SK-N-SH (cell line): Measurements from ENCODE around the gene TBL3. TPM values are rescaled to one million over a fixed set of nuclear protein-coding genes. Genes with fewer than 3 reads are reported as not detected.

ENCODE experiments used
- CTCF ChIA-PET: fragments of 300-600, 350-600 bp; formaldehyde crosslinking; extraction: SDS; loops from one replicate; lab custom pipeline; 2021; lab: Yijun Ruan, JAX
- POLR2A ChIA-PET: fragments of 350-600 bp; sonication (Branson Sonifier 250); formaldehyde crosslinking; extraction: SDS; loops from one replicate; lab custom pipeline; 2020; ENCODE audit warnings: antibody characterized with exemption, inconsistent platforms; lab: Yijun Ruan, JAX
- DNase-seq: peaks from one replicate; pipeline ENCODE4 v3.0.0; 2012
- H2AFZ ChIP-seq: fragments of 200-600 bp; sonication (generic); 2 replicates; pipeline ENCODE4 v1.8.1; 2016; ENCODE audit warnings: antibody characterized with exemption, mild to moderate bottlenecking, low read depth
- H3F3A ChIP-seq: fragments of 200-600 bp; sonication (generic); replicated peaks from 2 replicates; pipeline ENCODE3; 2016; ENCODE audit warnings: antibody characterized with exemption, mild to moderate bottlenecking; ENCODE audit not compliant: insufficient read depth
- H3K27ac ChIP-seq, 2 experiments: fragments of 200-500 bp in 1 of 2; fragments of 200-600 bp in 1 of 2; sonication (Bioruptor generic) in 1 of 2; sonication (generic), shearing (Covaris generic) in 1 of 2; 2 replicates each; pipeline versions ENCODE4 v1.5.1 to v1.6.1; 2014 to 2016; ENCODE audit warnings: low read depth in 2 of 2, inconsistent platforms in 1 of 2, low read length in 1 of 2, mild to moderate bottlenecking in 1 of 2, mixed read lengths in 1 of 2
- H3K27me3 ChIP-seq: fragments of 200-600 bp; sonication (generic), shearing (Covaris generic); 2 replicates; pipeline ENCODE4 v1.6.1; 2016; ENCODE audit warnings: mixed run types; ENCODE audit not compliant: insufficient read depth
- H3K36me3 ChIP-seq, 2 experiments: fragments of 200-500 bp in 1 of 2; fragments of 200-600 bp in 1 of 2; sonication (Bioruptor generic) in 1 of 2; sonication (generic) in 1 of 2; replicated peaks in 1 of 2; 2 replicates each; pipeline versions ENCODE3 to v1.5.1; 2014 to 2016; ENCODE audit warnings: low read length in 1 of 2, mild to moderate bottlenecking in 1 of 2; ENCODE audit not compliant: insufficient read depth in 2 of 2, control insufficient read depth in 1 of 2
- H3K4me1 ChIP-seq, 2 experiments: fragments of 200-500 bp in 1 of 2; fragments of 200-600 bp in 1 of 2; sonication (Bioruptor generic) in 1 of 2; sonication (generic), shearing (Covaris generic) in 1 of 2; 2 replicates each; pipeline versions ENCODE4 v1.5.1 to v1.6.1; 2014 to 2016; ENCODE audit warnings: low read depth in 1 of 2, low read length in 1 of 2, mixed run types in 1 of 2; ENCODE audit not compliant: insufficient read depth in 2 of 2, control insufficient read depth in 1 of 2
- H3K4me2 ChIP-seq: fragments of 200-600 bp; sonication (generic), shearing (Covaris generic); 2 replicates; pipeline ENCODE4 v1.6.1; 2017; ENCODE audit warnings: mixed run types
- H3K4me3 ChIP-seq, 2 experiments: fragments of 200-500 bp in 1 of 2; fragments of 200-600 bp in 1 of 2; sonication (Bioruptor generic) in 1 of 2; sonication (generic), shearing (Covaris generic) in 1 of 2; 2 replicates each; pipeline versions ENCODE4 v1.5.1 to v1.8.1; 2014 to 2016; ENCODE audit warnings: low read depth in 2 of 2, inconsistent platforms in 1 of 2, low read length in 1 of 2, mild to moderate bottlenecking in 1 of 2, mixed read lengths in 1 of 2, moderate library complexity in 1 of 2
- H3K79me2 ChIP-seq: fragments of 200-600 bp; sonication (generic); 2 replicates; pipeline ENCODE4 v1.8.1; 2017; ENCODE audit warnings: mild to moderate bottlenecking; ENCODE audit not compliant: insufficient read depth
- H3K9ac ChIP-seq: fragments of 200-600 bp; sonication (generic); 2 replicates; pipeline ENCODE4 v1.6.1; 2017; ENCODE audit warnings: mixed run types
- H3K9me2 ChIP-seq: fragments of 200-600 bp; sonication (generic); 2 replicates; pipeline ENCODE4 v1.6.1; 2017; ENCODE audit warnings: mixed run types
- H3K9me3 ChIP-seq: fragments of 200-600 bp; sonication (generic); 2 replicates; pipeline ENCODE4 v1.6.1; 2017; ENCODE audit warnings: mixed run types, mild to moderate bottlenecking, moderate library complexity
- H4K20me1 ChIP-seq: fragments of 200-600 bp; sonication (generic); 2 replicates; pipeline ENCODE4 v1.6.1; 2017; ENCODE audit warnings: mild to moderate bottlenecking, mixed run types; ENCODE audit not compliant: insufficient read depth
- CHD2 ChIP-seq: fragments of 150-350 bp; IDR thresholded peaks from 2 replicates; pipeline ENCODE4 v1.6.1; 2018; ENCODE audit warnings: low read length; ENCODE audit not compliant: partially characterized antibody
- CTCF ChIP-seq: fragments of 200-600 bp; sonication (generic); IDR thresholded peaks from 2 replicates; pipeline ENCODE4 v1.6.1; 2017; ENCODE audit warnings: antibody characterized with exemption, mild to moderate bottlenecking, moderate library complexity
- ELF1 ChIP-seq: IDR thresholded peaks from 2 replicates; pipeline ENCODE4 v1.4.0; 2012
- EZH2phosphoT487 ChIP-seq: fragments of 200-600 bp; sonication (generic); IDR thresholded peaks from 2 replicates; pipeline ENCODE4 v1.6.1; 2017; ENCODE audit warnings: low read depth, mixed run types, mild to moderate bottlenecking, antibody characterized with exemption, moderate library complexity, borderline replicate concordance
- FOXJ3 ChIP-seq: sonication (generic); formaldehyde crosslinking; IDR thresholded peaks from 2 replicates; pipeline ENCODE4 v1.5.1; 2020; ENCODE audit warnings: mild to moderate bottlenecking, missing genetic modification reagents
- FOXM1 ChIP-seq: IDR thresholded peaks from 2 replicates; pipeline ENCODE4 v1.4.0; 2012; ENCODE audit warnings: low read depth, mild to moderate bottlenecking
- IRF3 ChIP-seq: fragments of 150-350 bp; IDR thresholded peaks from 2 replicates; pipeline ENCODE4 v1.6.1; 2016; ENCODE audit warnings: mild to moderate bottlenecking, low read depth, low read length
- PBX3 ChIP-seq: IDR thresholded peaks from 2 replicates; pipeline ENCODE4; 2012
- RCOR1 ChIP-seq: fragments of 150-350 bp; IDR thresholded peaks from 2 replicates; pipeline ENCODE4 v1.6.1; 2017; ENCODE audit warnings: antibody characterized with exemption, low read length
- RXRA ChIP-seq: IDR thresholded peaks from 2 replicates; pipeline ENCODE4 v1.4.0; 2012; ENCODE audit warnings: low read depth, mild to moderate bottlenecking, borderline replicate concordance
- YY1 ChIP-seq: IDR thresholded peaks from 2 replicates; pipeline ENCODE4 v1.4.0; 2012; ENCODE audit warnings: low read depth, mild to moderate bottlenecking
- WGBS: methylation state at CpG from one replicate; pipeline ENCODE4 v1.1.6; 2017; ENCODE audit warnings: low lambda C conversion rate; 5-methylcytosine and 5-hydroxymethylcytosine counted together
- polyA plus RNA-seq, 3 experiments: library from polyadenylated mRNA; depleted of rRNA; stranded (reverse); fragments of >200 nt; gene quantifications; 2 replicates each; pipeline ENCODE4 v1.2.3, GENCODE V29; 2012

TBL3 gene
- polyA plus RNA-seq, 1 of the 3 experiments (the other 2 are of a cell fraction) = 37.1 TPM

- peak overlapping the region; percentile 97 for H3K4me2 ChIP-seq
- H3K9me3 ChIP-seq = no peaks in the 10 kb centered on the region
- no peak for DNase-seq
- no peak overlapping the region for H2AFZ ChIP-seq
- no peaks in the 10 kb centered on the region for H3K27me3 ChIP-seq
- 95% methylated on average over 8 of the region's 16 CpGs for WGBS
- H3K79me2 ChIP-seq = peaks cover 82% of the 10 kb centered on the region
- TF ChIP-seq FOXM1 (no peak), RCOR1 (no peak), IRF3 (no peak)
- TF ChIP-seq, all 33 proteins: peak for 0
- Histone ChIP-seq H3K9ac (peak overlapping the region; percentile 95), H3K4me3 (peak overlapping the region; percentile 90 to 91; a peak in 3 of 4 replicates), H3F3A (peaks cover 15% of the 10 kb centered on the region), H3K27ac (peak overlapping the region in 1 of 2 experiments; percentile 19; a peak in 1 of 4 replicates), H3K36me3 (peaks cover 3 to 19% of the 10 kb centered on the region in 2 experiments), H3K9me2 (no peaks in the 10 kb centered on the region), H4K20me1 (peaks cover 65% of the 10 kb centered on the region), H3K4me1 (peaks cover 24 to 61% of the 10 kb centered on the region in 2 experiments; a peak in 3 of 4 replicates)
- POLR2A ChIA-PET = interaction anchor here (1.4 kb wide), 1 partner anchor 148 kb away, joined by 8 read pairs; the partner anchor contains the start of gene TRAF7
- CTCF ChIA-PET = interaction anchor here (1.1 to 1.7 kb wide), 2 partner anchors 18 to 40 kb away, joined by 3 to 5 read pairs; partner anchors contain the start of genes NTHL1 and TSC2
Observed at GRCh38 chr16:2007081-2007836, 35.4 kb downstream of the TBL3 start.

GRCh38 chr16:2008009-2008526, 36.2 kb downstream of the TBL3 start:
- H2AFZ ChIP-seq = no peak overlapping the region
- peaks cover 24 to 61% of the 10 kb centered on the region in 2 experiments; a peak in 3 of 4 replicates for H3K4me1 ChIP-seq
- H3F3A ChIP-seq = peaks cover 15% of the 10 kb centered on the region
- DNase-seq = no peak
- H4K20me1 ChIP-seq = peaks cover 61% of the 10 kb centered on the region
- peak overlapping the region; percentile 97 for H3K4me2 ChIP-seq
- H3K9me3 ChIP-seq = no peaks in the 10 kb centered on the region
- no peaks in the 10 kb centered on the region for H3K27me3 ChIP-seq
- no peaks in the 10 kb centered on the region for H3K9me2 ChIP-seq
- ChIA-PET CTCF (interaction anchor here (1.1 to 1.7 kb wide), 7 partner anchors 12 to 140 kb away, joined by 3 to 12 read pairs (median 5); partner anchors contain the start of genes NTHL1, RPS2 and TSC2), POLR2A (interaction anchor here (0.8 to 1.4 kb wide), 2 partner anchors 10 to 147 kb away, joined by 3 to 8 read pairs; partner anchors contain the start of gene TRAF7)
- peaks cover 74% of the 10 kb centered on the region for H3K79me2 ChIP-seq
- TF ChIP-seq IRF3 (no peak), CHD2 (no peak), FOXM1 (no peak), EZH2phosphoT487 (no peak), RXRA (no peak), CTCF (no peak), YY1 (no peak), ELF1 (no peak), FOXJ3 (CRISPR knock-in tag) (no peak), PBX3 (no peak)
- H3K9ac ChIP-seq = peak overlapping the region; percentile 95; the same call in 1 of the 2 replicates
- H3K4me3 ChIP-seq = peak overlapping the region; percentile 90 to 91
- H3K27ac ChIP-seq = peak overlapping the region; percentile 19 to 72; a peak in 2 of 4 replicates
- WGBS = 32% methylated on average over 10 of the region's 15 CpGs
- H3K36me3 ChIP-seq = peaks cover 2 to 11% of the 10 kb centered on the region in 2 experiments
